Stomach (tissue), 9 donors: ENCODE results near the gene B4GALNT1. TPM values are rescaled to one million over a fixed set of nuclear protein-coding genes. Genes with fewer than 3 reads are reported as not detected.

Experiments used
- DNase-seq, 2 donors: peaks; one replicate each; pipeline versions ENCODE4 v3.0.0 to v3.0.0-alpha.2; 2013 to 2019
- H3K27ac ChIP-seq, 5 donors: fragments of 200-600 bp in 4 of 5; sonication (generic) in 4 of 5; one replicate each; pipeline ENCODE4 v1.5.1; 2013 to 2019; ENCODE audit warnings: mild to moderate bottlenecking in 1 of 5, moderate library complexity in 1 of 5
- H3K27me3 ChIP-seq, 3 donors: fragments of 200-600 bp; sonication (generic); one replicate each; pipeline ENCODE4 v1.5.1; 2017 to 2019; ENCODE audit warnings: mixed run types in 1 of 3
- H3K36me3 ChIP-seq, 4 donors: fragments of 200-600 bp; sonication (generic); 1 replicate in 3 of 4; 2 replicates in 1 of 4; pipeline ENCODE4 v1.5.1; 2016 to 2019
- H3K4me1 ChIP-seq, 4 donors: fragments of 200-600 bp; sonication (generic); one replicate each; pipeline ENCODE4 v1.5.1; 2016 to 2019
- H3K4me3 ChIP-seq, 4 donors: fragments of 200-600 bp; sonication (generic) in 3 of 4; one replicate each; pipeline ENCODE4 v1.5.1; 2016 to 2019; ENCODE audit warnings: mild to moderate bottlenecking in 1 of 4
- H3K9me3 ChIP-seq, 4 donors: fragments of 200-600 bp; sonication (generic); one replicate each; pipeline ENCODE4 v1.5.1; 2016 to 2019
- EP300 ChIP-seq: sonication (generic); formaldehyde crosslinking; IDR thresholded peaks from one replicate; pipeline ENCODE4 v1.6.1; 2017; ENCODE audit warnings: antibody characterized with exemption
- POLR2A ChIP-seq, 4 donors: fragments of 450-650 bp; IDR thresholded peaks; one replicate each; pipeline ENCODE4 v1.6.1; 2016; ENCODE audit warnings: antibody characterized with exemption in 4 of 4, control low read depth in 2 of 4, mild to moderate bottlenecking in 1 of 4, moderate library complexity in 1 of 4
- POLR2AphosphoS5 ChIP-seq, 3 donors: sonication (generic); formaldehyde crosslinking; IDR thresholded peaks; one replicate each; pipeline ENCODE4 v1.6.1; 2016; ENCODE audit warnings: antibody characterized with exemption in 3 of 3
- WGBS, 5 donors: extraction: QIAGEN DNeasy Blood & Tissue Kit in 3 of 5; methylation state at CpG; one replicate each; pipeline versions ENCODE4 v1.1.5 to v1.1.7; 2013 to 2018; 5-methylcytosine and 5-hydroxymethylcytosine counted together
- intact Hi-C: fragments of 100-400 bp; cut with DNase I; formaldehyde crosslinking; loops from one replicate; pipeline ENCODE4 v1.15.1; 2023; ENCODE audit warnings: low total_unique reads
- polyA plus RNA-seq, 3 donors: library from polyadenylated mRNA; stranded (reverse); fragments of 200-250 nt; gene quantifications; one replicate each; pipeline ENCODE4 v1.2.3, GENCODE V29; 2013
- total RNA-seq, 5 donors: library from RNA; depleted of rRNA; stranded (reverse); fragments of >200 nt; gene quantifications; one replicate each; pipeline versions ENCODE4 v1.1.0 to v1.2.3, GENCODE V29; 2014 to 2016
- TF ChIP-seq, protein P1 (sequence below), 7 experiments: fragments of 450-650 bp in 4 of 7; fragments of 200-600 bp in 3 of 7; sonication (generic) in 3 of 7; IDR thresholded peaks; one replicate each; pipeline ENCODE4 v1.5.1; 2016 to 2019; ENCODE audit warnings: antibody characterized with exemption in 7 of 7, control low read depth in 2 of 7, mild to moderate bottlenecking in 1 of 7
- donor health status: healthy with polysubstance abuse.
- donor health status: Bipolar disorder and iron deficiency.
- donor health status: healthy.

The B4GALNT1 gene
- total and polyA plus RNA-seq, 8 donors, result 0.31 to 1.1 (median 0.67) TPM; not detected in 4

DNA sequence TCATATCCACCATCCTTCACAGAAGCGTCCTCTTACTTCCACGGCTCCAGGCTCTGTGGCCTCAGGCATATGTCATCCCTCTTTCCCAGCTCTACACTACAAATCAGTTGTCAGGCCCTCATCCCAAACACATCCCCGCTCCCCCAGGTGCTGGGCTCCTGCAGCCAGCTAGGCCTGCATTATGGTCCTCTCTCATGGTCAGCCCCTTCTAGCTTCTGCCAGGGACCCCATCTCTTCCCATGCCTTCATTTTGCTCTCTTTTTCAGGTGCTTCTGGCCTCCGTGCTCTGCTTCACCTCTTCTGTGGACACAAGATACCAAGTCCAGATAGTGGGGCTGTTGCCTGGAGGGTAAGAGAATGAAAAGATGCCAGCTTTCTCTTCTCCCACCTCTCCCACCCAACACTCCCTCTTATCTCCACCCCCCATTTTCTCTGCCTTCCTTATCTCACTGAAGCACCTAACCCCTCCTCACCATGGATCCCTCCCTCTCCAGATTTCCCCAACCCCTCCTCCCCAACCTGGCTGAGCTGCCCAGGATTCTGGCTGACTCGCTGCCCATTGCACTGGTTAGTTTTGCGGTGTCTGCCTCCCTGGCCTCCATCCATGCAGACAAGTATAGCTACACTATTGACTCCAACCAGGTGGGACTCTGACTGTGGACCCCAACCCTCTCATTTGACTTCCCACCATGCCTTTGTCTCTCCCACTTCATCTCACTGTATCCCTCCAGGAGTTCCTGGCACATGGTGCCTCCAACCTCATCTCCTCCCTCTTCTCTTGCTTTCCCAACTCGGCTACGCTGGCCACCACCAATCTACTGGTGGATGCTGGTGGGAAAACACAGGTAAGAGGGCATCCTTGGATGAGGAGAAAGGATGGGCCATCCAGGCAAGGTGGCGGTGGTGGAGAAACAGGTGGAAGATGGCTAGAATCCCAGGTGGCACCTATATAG is 10.4 kb downstream of the B4GALNT1 start:
- Histone ChIP-seq H3K4me3 (no peak overlapping the region), H3K4me1 (peaks cover 15 to 35% (median 26%) of the 10 kb centered on the region in 4 donors), H3K9me3 (no peaks in the 10 kb centered on the region), H3K27me3 (peaks cover 3 to 100% (median 82%) of the 10 kb centered on the region in 3 donors), H3K36me3 (peaks cover 0 to 21% (median 3%) of the 10 kb centered on the region in 4 donors), H3K27ac (no peak overlapping the region)
- TF ChIP-seq, protein P1, sequence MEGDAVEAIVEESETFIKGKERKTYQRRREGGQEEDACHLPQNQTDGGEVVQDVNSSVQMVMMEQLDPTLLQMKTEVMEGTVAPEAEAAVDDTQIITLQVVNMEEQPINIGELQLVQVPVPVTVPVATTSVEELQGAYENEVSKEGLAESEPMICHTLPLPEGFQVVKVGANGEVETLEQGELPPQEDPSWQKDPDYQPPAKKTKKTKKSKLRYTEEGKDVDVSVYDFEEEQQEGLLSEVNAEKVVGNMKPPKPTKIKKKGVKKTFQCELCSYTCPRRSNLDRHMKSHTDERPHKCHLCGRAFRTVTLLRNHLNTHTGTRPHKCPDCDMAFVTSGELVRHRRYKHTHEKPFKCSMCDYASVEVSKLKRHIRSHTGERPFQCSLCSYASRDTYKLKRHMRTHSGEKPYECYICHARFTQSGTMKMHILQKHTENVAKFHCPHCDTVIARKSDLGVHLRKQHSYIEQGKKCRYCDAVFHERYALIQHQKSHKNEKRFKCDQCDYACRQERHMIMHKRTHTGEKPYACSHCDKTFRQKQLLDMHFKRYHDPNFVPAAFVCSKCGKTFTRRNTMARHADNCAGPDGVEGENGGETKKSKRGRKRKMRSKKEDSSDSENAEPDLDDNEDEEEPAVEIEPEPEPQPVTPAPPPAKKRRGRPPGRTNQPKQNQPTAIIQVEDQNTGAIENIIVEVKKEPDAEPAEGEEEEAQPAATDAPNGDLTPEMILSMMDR (IDR thresholded peaks at IDR 0.05), result no peak
- TF ChIP-seq POLR2AphosphoS5 (IDR thresholded peaks at IDR 0.05) (no peak), POLR2A (IDR thresholded peaks at IDR 0.05) (no peak), EP300 (no peak)
- 63 to 76% (median 67%) methylated on average over 9 of the region's 9 CpGs for WGBS, 5 donors
- intact Hi-C loops, result loop anchor here (5.0 kb wide), 1 partner anchor 40 kb away; no protein-coding TSS in a partner anchor
- DNase-seq, result peak in 1 of 2 donors; percentile 1

DNA sequence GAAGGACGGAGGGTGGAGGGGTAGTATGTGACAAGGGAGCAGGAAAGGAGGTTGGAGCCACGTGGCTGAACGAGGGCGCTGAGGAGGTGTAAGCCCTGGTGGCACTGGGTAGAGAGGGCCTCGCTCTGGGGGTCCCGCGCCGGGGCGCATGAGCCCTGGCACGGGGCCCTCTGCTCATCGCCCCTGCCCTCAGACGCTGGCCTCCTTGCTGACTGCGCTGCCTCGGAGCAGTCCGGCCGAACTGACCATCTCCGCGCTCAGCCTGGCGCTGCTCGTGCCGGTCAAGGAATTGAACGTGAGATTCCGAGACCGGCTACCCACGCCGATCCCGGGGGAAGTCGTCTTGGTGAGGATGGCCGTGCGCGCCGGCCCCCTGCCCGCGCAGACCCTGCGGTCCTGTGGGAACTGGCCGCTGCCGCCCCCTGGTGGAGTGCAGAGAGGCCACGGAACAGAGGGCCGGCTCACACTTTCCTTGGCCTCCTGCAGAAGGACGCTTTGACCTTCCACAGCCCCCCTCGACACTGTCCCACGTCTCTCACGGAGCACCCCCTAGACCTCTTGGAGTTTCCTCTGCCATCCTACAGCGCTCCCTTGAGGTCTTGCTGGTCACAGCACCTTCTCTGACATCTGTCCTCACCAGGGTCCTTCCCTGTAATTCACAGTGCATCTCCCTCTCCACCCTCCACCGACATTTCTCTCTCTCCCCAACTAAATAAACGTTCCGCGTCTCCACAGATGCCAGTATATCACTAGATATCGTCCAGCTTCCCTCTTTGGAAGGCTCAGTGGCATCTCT is 11.3 kb downstream of the B4GALNT1 start:
- peaks cover 0 to 29% (median 3%) of the 10 kb centered on the region in 4 donors for H3K36me3 ChIP-seq
- no peak overlapping the region for H3K27ac ChIP-seq
- 2 to 5% (median 2%) methylated on average over 24 to 49 of the region's 49 CpGs for WGBS, 5 donors
- H3K4me1 ChIP-seq, result peaks cover 15 to 27% (median 21%) of the 10 kb centered on the region in 4 donors
- TF ChIP-seq POLR2AphosphoS5 (IDR thresholded peaks at IDR 0.05) (no peak), POLR2A (IDR thresholded peaks at IDR 0.05) (no peak)
- TF ChIP-seq, protein P1 (IDR thresholded peaks at IDR 0.05), result peak in 5 of 7 experiments; percentile 77 to 92 (median 90)
- no peaks in the 10 kb centered on the region for H3K9me3 ChIP-seq
- intact Hi-C loops, result loop anchor here (5.0 kb wide), 1 partner anchor 39 kb away; no protein-coding TSS in a partner anchor
- peaks cover 3 to 100% (median 73%) of the 10 kb centered on the region in 3 donors for H3K27me3 ChIP-seq
- DNase-seq, result peak; percentile 62 to 86
- H3K4me3 ChIP-seq, result peak overlapping the region; percentile 39 to 58 (median 45)

- no peaks in the 10 kb centered on the region for H3K9me3 ChIP-seq
- peak overlapping the region; percentile 39 to 58 (median 45) for H3K4me3 ChIP-seq
- H3K27me3 ChIP-seq, result peaks cover 3 to 98% (median 66%) of the 10 kb centered on the region in 3 donors
- H3K4me1 ChIP-seq, result peaks cover 15 to 27% (median 21%) of the 10 kb centered on the region in 4 donors
- WGBS, 5 donors, result 3 to 22% (median 4%) methylated on average over 23 to 42 of the region's 42 CpGs
- intact Hi-C loops, result loop anchor here (5.0 kb wide), 1 partner anchor 39 kb away; no protein-coding TSS in a partner anchor
- no peak overlapping the region for H3K27ac ChIP-seq
- TF ChIP-seq, protein P1 (IDR thresholded peaks at IDR 0.05), result no peak
- TF ChIP-seq POLR2AphosphoS5 (IDR thresholded peaks at IDR 0.05), result no peak
- TF ChIP-seq POLR2A (IDR thresholded peaks at IDR 0.05), result no peak
- TF ChIP-seq EP300, result no peak
- peak in 1 of 2 donors; percentile 41 for DNase-seq
- peaks cover 5 to 29% (median 6%) of the 10 kb centered on the region in 4 donors for H3K36me3 ChIP-seq
These were observed 12.0 kb downstream of the B4GALNT1 start for GRCh38 chr12:57620936-57621496.
